ENCODE measurements around the gene LILRB2. TPM values are rescaled to one million over a fixed set of nuclear protein-coding genes. Genes with fewer than 3 reads are reported as not detected.

LILRB2 gene
- total and polyA plus RNA-seq, 8 donors = 0.87 to 2.2 (median 1.2) TPM; not detected in 1

- DNase-seq = no peak
- Histone ChIP-seq H3K27ac (no peak overlapping the region), H3K4me1 (peaks cover 0 to 2% (median 0%) of the 10 kb centered on the region in 4 donors), H3K9me3 (no peaks in the 10 kb centered on the region), H3K27me3 (peaks cover 0 to 72% (median 40%) of the 10 kb centered on the region in 3 donors), H3K36me3 (no peaks in the 10 kb centered on the region), H3K4me3 (no peak overlapping the region)
- no peak for TF ChIP-seq EP300 (IDR thresholded peaks at IDR 0.05)
- no peak for TF ChIP-seq POLR2A (IDR thresholded peaks at IDR 0.05)
- intact Hi-C loops (cut with DNase I; ENCODE audit: low total_unique reads) = no loop called here
- WGBS, 5 donors = 46 to 61% (median 57%) methylated on average over 7 to 23 of the region's 23 CpGs
Measured at GRCh38 chr19:54253331-54254194, 27.3 kb downstream of the LILRB2 start.

- Histone ChIP-seq H3K4me1 (peaks cover 0 to 8% (median 0%) of the 10 kb centered on the region in 4 donors), H3K4me3 (no peak overlapping the region), H3K9me3 (no peaks in the 10 kb centered on the region), H3K36me3 (no peaks in the 10 kb centered on the region), H3K27me3 (peaks cover 0 to 78% (median 40%) of the 10 kb centered on the region in 3 donors), H3K27ac (no peak overlapping the region)
- intact Hi-C loops (cut with DNase I; ENCODE audit: low total_unique reads) = no loop called here
- DNase-seq = no peak
- 72 to 80% (median 77%) methylated on average over 11 of the region's 11 CpGs for WGBS, 5 donors
- TF ChIP-seq POLR2AphosphoS5 (IDR thresholded peaks at IDR 0.05) (no peak), POLR2A (IDR thresholded peaks at IDR 0.05) (no peak), EP300 (IDR thresholded peaks at IDR 0.05) (no peak), CTCF (IDR thresholded peaks at IDR 0.05) (no peak)
Measured at GRCh38 chr19:54252845-54253244, 28.1 kb downstream of the LILRB2 start.

DNA sequence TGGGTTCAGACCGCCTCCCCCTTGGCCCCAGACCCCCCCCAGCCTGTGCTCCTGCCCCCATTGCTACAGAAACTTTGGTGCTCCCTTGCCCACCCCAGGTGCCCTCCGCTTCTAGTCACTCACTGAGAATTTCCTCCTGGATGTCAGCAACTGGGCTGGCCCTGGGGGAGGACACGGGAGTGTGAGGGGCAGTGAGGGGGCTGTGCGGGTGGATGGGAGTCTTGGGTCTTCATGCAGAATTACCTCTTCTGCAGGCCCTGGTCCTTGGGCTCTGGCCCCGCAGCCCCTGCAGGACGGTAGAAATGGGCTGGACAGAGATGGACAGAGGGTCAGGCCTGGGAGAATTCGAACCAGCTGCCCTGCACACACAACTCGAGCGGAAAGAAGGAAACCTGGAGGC lies 28.7 kb downstream of the LILRB2 start:
- H3K36me3 ChIP-seq = no peaks in the 10 kb centered on the region
- H3K4me1 ChIP-seq = peaks cover 0 to 14% (median 0%) of the 10 kb centered on the region in 4 donors
- no peak for TF ChIP-seq POLR2A (IDR thresholded peaks at IDR 0.05)
- TF ChIP-seq CTCF (IDR thresholded peaks at IDR 0.05) = no peak
- no peak for TF ChIP-seq POLR2AphosphoS5 (IDR thresholded peaks at IDR 0.05)
- WGBS, 5 donors = 66 to 79% (median 70%) methylated on average over 8 to 9 of the region's 9 CpGs
- intact Hi-C loops (cut with DNase I; ENCODE audit: low total_unique reads) = no loop called here
- H3K9me3 ChIP-seq = no peaks in the 10 kb centered on the region
- H3K4me3 ChIP-seq = no peak overlapping the region
- DNase-seq = no peak
- H3K27ac ChIP-seq = no peak overlapping the region
- peaks cover 0 to 78% (median 43%) of the 10 kb centered on the region in 3 donors for H3K27me3 ChIP-seq

- peaks cover 0 to 46% (median 13%) of the 10 kb centered on the region in 3 donors for H3K27me3 ChIP-seq
- H3K4me3 ChIP-seq = no peak overlapping the region
- H3K36me3 ChIP-seq = no peaks in the 10 kb centered on the region
- H3K4me1 ChIP-seq = peaks cover 0 to 16% (median 0%) of the 10 kb centered on the region in 4 donors
- 56 to 68% (median 63%) methylated on average over 8 of the region's 8 CpGs for WGBS, 5 donors
- no peaks in the 10 kb centered on the region for H3K9me3 ChIP-seq
- intact Hi-C loops (cut with DNase I; ENCODE audit: low total_unique reads) = no loop called here
- DNase-seq = peak in 1 of 2 donors; percentile 51
- peak overlapping the region in 2 of 5 donors; percentile 65 to 75 for H3K27ac ChIP-seq
- no peak for TF ChIP-seq CTCF (IDR thresholded peaks at IDR 0.05)
- TF ChIP-seq POLR2AphosphoS5 (IDR thresholded peaks at IDR 0.05) = peak in 1 of 3 donors; percentile 35
- no peak for TF ChIP-seq EP300 (IDR thresholded peaks at IDR 0.05)
Measured at GRCh38 chr19:54248016-54248601, 32.8 kb downstream of the LILRB2 start.

All from stomach (tissue), 9 donors.